Thyroid gland (tissue), 4 donors: ENCODE data around the gene BOLL.
A peak's percentile ranks its signal among the peaks of the same experiment; 100 is the strongest.

Experiments used
- CTCF ChIP-seq, 6 experiments: fragments of 200-600 bp in 3 of 6; fragments of 450-650 bp in 3 of 6; sonication (generic) in 3 of 6; IDR thresholded peaks; one replicate each; pipeline ENCODE4 v1.5.1; 2016 to 2019; ENCODE audit warnings: antibody characterized with exemption in 6 of 6, mild to moderate bottlenecking in 2 of 6, inconsistent platforms in 1 of 6, moderate library complexity in 1 of 6
- POLR2A ChIP-seq, 2 donors: fragments of 450-650 bp; IDR thresholded peaks; one replicate each; pipeline ENCODE4 v1.6.1; 2017; ENCODE audit warnings: antibody characterized with exemption in 2 of 2, mild to moderate bottlenecking in 2 of 2, moderate library complexity in 1 of 2

GRCh38 chr2:197707316-197708213 is 77.6 kb downstream of the BOLL start:
- TF ChIP-seq CTCF (IDR thresholded peaks at IDR 0.05) (peak; percentile 30 to 73 (median 60)), POLR2A (IDR thresholded peaks at IDR 0.05) (no peak)
